SK-N-SH treated with all-trans-retinoic acid at 6 μM for 48 hours (cell line): ENCODE data around the gene RAMP3.

Experiments
- ARNTL ChIP-seq: fragments of 450-650 bp; formaldehyde crosslinking; IDR thresholded peaks from 2 replicates; pipeline ENCODE4 v1.5.0; 2020; ENCODE audit warnings: low read depth, mild to moderate bottlenecking, moderate library complexity, borderline replicate concordance
- BACH2 ChIP-seq: fragments of 250-450 bp; sonication (Bioruptor Pico); IDR thresholded peaks from 2 replicates; pipeline ENCODE4 v1.9.0; 2021; ENCODE audit warnings: mild to moderate bottlenecking, borderline replicate concordance
- CREB5 ChIP-seq: fragments of 250-450 bp; sonication (Bioruptor Pico); IDR thresholded peaks from 2 replicates; pipeline ENCODE4 v1.5.1; 2020; ENCODE audit warnings: low read depth, mild to moderate bottlenecking, moderate library complexity
- ISL1 ChIP-seq: fragments of 250-450 bp; sonication (Bioruptor Pico); IDR thresholded peaks from 2 replicates; pipeline ENCODE4 v2.1.2; 2022; ENCODE audit warnings: mild to moderate bottlenecking, moderate library complexity
- OSR1 ChIP-seq: fragments of 250-450 bp; sonication (Bioruptor Pico); IDR thresholded peaks from 2 replicates; pipeline ENCODE4 v1.8.0; 2022; ENCODE audit warnings: moderate library complexity, mild to moderate bottlenecking, inconsistent platforms
- PATZ1 ChIP-seq: fragments of 250-450 bp; sonication (Bioruptor Pico); IDR thresholded peaks from 2 replicates; pipeline ENCODE4 v1.8.0; 2020; ENCODE audit warnings: mild to moderate bottlenecking, moderate library complexity, borderline replicate concordance
- PPARA ChIP-seq: fragments of 250-450 bp; sonication (Bioruptor Pico); IDR thresholded peaks from 2 replicates; pipeline ENCODE4 v1.5.0; 2020; ENCODE audit warnings: mild to moderate bottlenecking, borderline replicate concordance
- TCF4 ChIP-seq: fragments of 250-450 bp; sonication (Bioruptor Pico); IDR thresholded peaks from 2 replicates; pipeline ENCODE4 v1.8.0; 2021; ENCODE audit warnings: mild to moderate bottlenecking, moderate library complexity, borderline replicate concordance
- ZFP3 ChIP-seq: fragments of 250-450 bp; sonication (Bioruptor Pico); IDR thresholded peaks from 2 replicates; pipeline ENCODE4 v1.5.0; 2020; ENCODE audit warnings: mild to moderate bottlenecking, moderate library complexity
- ZFP30 ChIP-seq: fragments of 450-650 bp; formaldehyde crosslinking; IDR thresholded peaks from 2 replicates; pipeline ENCODE4 v1.5.0; 2022; ENCODE audit warnings: mild to moderate bottlenecking, moderate library complexity
- ZNF70 ChIP-seq: fragments of 450-650 bp; formaldehyde crosslinking; IDR thresholded peaks from 2 replicates; pipeline ENCODE4 v1.5.0; 2020; ENCODE audit warnings: mild to moderate bottlenecking, moderate library complexity

GRCh38 chr7:45160417-45160881 is 2.9 kb downstream of the RAMP3 start:
- TF ChIP-seq PATZ1 (CRISPR knock-in tag) (no peak), ZFP3 (CRISPR knock-in tag) (no peak), PPARA (CRISPR knock-in tag) (no peak), ISL1 (CRISPR knock-in tag) (no peak), ZNF70 (no peak), BACH2 (CRISPR knock-in tag) (no peak), TCF4 (CRISPR knock-in tag) (no peak), ZFP30 (CRISPR knock-in tag) (no peak), OSR1 (CRISPR knock-in tag) (no peak), CREB5 (no peak), ARNTL (CRISPR knock-in tag) (no peak)
